Left renal cortex interstitium (tissue), 4 donors: ENCODE measurements around the gene CACNA1I. TPM values are rescaled to one million over a fixed set of nuclear protein-coding genes. Genes with fewer than 3 reads are reported as not detected.

Experiments
- DNase-seq, 4 donors: peaks; one replicate each; pipeline ENCODE4 v3.0.0-alpha.2; 2013; ENCODE audit warnings: low read depth in 4 of 4, low spot score in 2 of 4, missing footprints in 1 of 4
- polyA plus RNA-seq, 4 donors: library from polyadenylated mRNA; unstranded; fragments of 120-200 nt; gene quantifications; one replicate each; pipeline ENCODE4 v1.2.1, GENCODE V29; 2013; ENCODE audit not compliant: insufficient read length in 4 of 4

Gene CACNA1I
- polyA plus RNA-seq, 4 donors = 0.04 to 0.13 (median 0.06) TPM

DNA sequence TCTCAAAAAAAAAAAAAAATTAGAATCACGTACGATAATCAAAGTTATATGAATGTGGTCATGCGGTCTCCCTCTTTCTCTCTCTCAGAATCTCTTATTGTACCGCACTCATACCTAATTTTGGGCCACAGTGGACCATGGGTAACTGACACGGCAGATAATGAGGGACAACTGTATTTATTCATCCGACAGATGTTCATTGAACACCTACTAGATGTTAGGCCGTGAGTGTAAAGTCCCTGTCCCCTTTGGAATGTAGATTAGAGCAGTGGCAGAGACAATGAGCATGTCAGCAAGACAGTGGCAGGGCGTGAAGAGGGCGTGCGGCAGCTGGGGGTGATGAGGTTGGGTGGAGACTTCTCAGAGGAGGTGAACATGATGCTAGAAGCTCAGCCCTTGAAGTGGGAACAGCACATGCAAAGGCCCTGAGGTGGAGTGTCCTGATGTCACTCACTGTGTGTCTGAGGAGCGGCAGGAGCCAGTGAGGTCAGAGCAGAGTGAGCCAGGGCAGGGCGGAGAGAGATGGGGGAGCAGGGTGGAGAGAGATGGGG is 25.1 kb downstream of the CACNA1I start:
- DNase-seq = no peak

DNA sequence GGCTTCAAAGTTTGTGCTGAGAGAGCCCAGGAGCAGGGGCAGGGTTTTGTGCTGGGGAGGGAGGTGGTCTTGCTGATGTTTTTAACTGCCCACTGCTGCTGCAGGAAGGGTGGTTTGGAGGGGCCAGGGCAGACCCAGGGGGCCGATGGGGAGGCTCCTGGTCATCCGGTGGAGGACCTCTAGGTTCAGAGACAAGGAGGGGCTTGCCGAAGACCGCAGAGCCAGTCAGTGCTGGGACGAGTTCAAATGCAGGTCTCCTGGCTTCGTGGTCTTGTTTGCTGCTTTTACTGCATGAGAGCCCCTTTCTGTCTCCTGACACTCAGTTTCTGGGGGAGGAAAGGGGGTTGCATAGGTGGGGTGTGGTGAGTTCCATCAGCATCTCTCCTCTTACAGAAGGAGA is 26.0 kb downstream of the CACNA1I start:
- DNase-seq = no peak

DNA sequence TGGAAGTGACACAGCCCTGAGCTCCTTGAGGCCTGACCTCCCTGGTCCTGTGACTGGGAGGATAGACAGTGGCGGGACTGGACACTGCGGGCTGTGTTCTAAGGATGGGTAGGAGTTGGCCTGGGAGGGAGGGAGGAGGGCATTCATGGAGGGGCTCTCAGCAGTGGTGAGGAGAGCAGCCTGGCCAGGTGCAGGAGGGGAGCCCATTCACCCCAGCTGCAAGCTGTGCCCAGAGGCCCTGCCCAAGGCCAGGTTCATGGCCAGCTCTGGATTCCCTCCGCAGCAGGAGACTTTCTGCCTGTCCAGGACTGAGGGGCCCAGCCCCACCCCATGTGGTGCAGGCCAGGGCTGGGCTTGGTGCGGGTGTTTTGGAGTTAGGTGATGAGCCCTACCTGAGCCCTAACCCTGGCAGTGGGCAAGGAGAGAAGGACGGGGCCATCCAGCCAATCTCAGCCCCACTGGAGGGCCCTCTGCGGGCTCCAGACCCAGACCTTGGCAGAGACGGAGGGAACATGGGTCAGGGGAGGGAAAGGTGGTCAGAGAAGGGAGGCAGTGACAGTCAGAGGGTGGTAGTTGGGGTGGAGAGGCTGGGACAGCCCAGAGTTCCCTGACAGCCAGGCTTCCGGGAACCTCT is 26.8 kb downstream of the CACNA1I start:
- no peak for DNase-seq

DNA sequence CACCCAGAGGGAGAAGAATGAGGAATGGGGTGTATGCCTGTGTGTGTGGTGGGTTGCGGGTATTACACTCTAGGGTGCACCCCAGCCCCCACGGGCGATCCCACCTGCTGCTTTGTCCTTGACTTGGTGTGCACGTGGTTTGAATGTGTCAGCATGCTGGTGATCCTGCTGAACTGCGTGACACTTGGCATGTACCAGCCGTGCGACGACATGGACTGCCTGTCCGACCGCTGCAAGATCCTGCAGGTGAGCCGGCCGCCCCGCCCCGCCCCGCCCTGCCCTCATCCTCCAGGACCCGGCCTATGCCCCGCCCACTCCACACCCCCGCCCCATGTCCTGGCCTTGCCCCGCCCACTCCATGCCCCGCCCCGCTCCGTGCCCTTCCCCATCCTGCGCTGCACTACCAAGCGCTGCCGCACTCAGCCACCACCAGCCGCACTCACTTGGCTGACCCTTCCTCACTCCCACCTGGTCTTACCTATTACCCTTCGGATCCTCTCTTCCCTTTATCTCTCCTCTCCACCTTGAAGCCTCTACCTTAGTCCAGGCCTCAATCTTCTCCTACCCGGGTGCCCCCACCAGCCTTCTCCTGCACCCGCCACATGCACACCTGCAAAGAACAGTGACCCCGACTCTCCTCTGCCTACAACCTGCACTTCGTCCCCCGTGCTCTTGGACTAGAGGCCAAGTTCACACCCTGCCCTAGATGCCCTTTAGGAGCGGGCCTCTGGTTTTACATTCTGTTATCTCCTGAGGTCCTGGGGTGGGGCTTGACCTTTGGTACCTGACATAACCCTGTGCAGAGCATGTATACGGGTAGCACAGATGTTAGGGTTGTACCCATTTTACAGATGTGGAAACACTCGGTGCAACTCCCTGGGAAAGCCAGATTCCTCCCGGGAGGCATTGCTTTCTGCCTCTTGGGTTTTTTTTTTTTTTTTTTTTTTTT is 27.7 kb downstream of the CACNA1I start:
- DNase-seq = no peak

DNA sequence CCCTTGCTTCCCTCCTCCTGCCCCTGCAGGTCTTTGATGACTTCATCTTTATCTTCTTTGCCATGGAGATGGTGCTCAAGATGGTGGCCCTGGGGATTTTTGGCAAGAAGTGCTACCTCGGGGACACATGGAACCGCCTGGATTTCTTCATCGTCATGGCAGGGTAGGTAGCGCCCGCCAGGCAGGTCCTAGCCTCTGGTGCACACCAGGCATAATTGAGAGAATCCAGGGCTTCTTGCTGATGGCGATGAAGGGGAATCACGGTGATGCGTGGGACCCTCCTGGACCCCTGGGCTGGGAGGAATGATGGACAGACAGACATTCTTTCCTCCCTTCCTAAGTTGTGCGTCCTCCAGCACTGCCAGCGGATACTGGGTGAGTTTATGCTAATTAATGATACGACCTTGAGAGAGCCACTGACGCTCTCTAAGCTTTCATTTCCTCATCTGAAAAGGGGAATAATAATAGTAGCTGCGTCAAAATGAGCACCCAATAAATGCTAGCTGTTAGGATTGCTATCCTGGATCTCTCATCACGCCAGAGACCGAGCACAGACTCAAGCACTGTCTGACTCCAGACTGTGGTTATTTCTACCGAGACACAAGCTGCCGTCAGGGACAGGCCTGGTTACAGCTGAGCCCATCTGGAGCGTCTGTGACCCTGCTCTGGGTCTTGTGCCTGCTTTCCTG is 30.1 kb downstream of the CACNA1I start:
- no peak for DNase-seq

DNA sequence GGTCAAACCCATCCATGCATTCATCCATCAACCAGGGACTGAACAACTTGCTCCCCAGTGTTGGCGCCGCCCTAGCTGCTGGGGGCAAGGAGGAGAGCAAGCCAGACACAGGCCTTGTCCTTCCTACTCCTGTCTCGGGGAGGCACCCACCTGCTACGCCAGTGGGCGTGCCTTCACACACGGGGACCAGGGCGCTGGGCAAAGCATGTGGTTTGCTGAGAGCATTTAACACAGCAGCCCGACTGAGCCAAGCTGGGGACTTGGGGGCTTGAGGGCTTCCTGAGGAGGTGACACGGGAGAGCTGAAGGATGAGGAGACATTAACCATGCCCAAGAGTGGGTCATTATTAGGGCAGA is 30.6 kb downstream of the CACNA1I start:
- no peak for DNase-seq

DNA sequence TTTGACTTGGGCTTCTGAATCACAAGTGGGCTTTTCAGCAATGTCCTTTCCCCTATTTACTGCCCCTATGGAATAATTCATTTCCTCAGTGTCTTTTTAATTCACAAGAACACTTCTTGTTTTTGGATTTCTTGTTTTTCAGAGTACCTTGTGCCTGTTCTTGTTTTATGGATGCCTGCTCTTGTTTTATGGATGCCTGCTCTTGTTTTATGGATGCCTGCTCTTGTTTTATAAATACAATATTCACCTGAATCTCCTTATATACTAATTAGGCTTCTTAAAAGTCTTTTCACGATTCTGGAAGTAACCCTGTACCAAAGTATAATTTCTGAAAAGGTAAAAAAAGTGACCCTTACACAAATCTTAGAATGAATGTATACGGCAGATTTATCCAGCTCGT is 32.8 kb downstream of the CACNA1I start:
- DNase-seq = no peak

DNA sequence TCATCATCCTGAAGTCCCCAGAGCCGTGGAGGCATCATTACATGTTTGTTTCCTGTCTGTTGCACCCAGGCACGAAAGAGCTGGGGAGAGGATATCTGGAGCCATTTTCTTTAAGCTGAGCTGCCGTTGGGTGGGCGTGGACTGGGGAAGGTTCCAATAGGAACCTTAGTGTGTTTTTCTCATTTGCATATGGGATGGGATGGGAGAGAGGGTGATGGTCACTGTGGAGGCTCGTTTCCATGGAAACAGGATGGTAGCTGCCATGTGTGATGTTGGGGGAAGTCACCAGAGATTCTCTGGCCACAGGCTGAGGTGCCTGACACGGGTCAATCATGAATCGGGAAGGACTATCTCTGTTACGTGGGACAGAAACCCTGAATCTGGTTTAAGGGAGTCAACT is 39.7 kb downstream of the CACNA1I start:
- no peak for DNase-seq

DNA sequence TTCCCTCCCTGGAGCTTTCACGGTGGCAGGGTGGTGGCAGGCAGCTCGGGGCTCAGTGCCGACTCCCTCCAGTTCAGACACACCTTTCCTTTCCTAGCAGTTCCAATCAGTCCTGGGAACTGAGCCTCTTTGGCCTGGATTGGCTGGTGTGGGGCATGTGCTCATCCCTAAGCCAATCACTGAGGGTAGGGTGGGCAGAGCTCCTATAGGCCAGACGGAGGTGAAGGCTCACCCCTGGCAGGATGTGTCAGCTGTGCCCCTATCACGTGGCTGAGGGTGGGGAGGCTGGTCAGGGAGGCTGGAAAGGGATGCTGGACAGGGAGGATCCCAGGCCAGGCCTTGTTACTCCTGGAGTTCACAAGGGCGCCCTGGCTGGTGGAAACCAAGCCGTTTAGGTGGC is 40.2 kb downstream of the CACNA1I start:
- DNase-seq = no peak

DNA sequence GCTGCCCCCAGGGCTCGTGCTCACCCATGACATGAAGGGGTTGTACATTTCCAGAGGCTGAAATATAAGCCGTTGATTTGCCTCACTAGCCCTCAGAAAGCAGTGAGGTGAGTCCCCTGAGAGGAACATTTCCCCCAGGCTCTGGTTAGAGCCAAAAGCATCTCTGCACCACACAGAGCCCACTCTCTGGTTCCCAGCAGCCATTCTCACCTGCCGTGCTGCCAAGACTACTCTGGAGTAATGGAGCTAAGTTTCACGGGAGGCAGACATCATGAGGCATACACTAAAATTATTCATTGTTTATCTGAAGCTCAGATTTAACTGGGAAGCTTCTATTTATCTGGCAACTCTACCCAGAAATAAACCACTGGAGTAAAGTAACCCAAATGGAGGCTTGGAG is 40.8 kb downstream of the CACNA1I start:
- no peak for DNase-seq

DNA sequence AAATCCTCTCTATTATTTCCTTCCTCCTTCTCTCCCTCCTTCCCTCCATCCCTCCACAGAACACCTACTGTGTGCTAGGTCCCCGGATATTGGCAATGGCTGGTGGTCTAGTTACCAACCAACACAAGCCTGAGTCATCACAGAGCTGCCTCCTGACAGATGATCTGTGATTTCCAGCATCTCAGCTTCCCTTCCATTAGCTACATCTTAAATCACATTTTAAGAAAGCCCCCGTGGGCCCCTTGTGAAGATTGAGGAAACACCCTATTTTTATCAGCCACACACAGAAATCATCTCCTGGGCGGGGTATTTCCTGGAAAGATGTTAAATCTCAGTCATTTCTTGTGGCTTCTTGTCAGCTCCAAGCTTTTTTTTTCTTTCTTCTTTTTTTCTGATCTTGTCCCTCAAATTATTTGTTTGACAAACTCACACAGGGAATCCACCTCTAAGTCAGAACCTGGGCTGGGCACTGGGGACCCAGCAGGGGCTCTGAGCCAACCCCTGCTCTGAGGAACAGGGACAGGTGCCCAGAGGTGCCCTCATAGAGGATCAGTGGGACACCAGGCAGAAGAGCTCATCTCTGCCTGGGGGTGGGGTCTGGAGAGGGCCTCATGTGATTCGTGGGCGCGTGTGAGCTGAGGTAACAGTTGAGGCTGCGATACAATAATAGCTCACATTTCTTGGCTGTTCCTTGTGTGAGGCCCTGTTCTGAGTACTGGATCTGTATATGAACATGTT is 42.4 kb downstream of the CACNA1I start:
- DNase-seq = no peak

DNA sequence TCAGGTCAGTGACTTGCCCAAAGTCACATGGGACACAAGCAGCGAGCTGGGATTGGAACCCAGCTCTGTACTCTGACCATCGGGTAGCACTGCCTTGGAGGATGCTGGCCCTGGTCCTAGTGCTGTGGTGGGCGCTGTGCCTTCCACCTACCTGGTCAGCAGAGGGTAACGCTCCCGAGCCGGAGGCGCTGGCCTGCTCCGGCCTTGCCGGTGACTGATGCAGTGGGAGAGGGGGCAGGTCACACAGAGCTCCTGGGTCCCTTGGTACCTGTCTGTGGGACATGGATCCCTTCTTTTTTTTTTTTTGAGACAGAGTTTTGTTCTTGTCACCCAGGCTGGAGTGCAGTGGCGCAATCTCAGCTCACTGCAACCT is 43.0 kb downstream of the CACNA1I start:
- no peak for DNase-seq

DNA sequence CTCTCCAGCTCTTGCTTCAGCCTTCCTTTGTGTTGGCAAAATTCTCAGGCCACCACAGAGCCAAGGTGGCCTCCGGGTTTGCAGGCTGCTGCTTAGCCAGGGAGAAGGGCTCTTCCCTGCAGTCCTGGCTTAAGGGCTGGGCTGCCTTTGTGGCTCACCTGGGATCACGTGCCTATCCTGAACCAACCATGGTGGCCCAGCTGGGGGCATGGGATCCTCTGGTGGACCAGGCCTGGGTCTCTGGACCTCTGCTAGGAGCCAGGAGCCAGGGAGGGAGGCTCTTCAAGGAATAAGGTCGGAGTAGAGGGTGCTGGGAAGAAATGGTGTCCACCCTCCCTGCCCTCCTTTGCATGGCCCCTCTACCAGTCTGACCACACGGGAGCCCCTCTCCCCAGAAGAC is 43.9 kb downstream of the CACNA1I start:
- DNase-seq = no peak

DNA sequence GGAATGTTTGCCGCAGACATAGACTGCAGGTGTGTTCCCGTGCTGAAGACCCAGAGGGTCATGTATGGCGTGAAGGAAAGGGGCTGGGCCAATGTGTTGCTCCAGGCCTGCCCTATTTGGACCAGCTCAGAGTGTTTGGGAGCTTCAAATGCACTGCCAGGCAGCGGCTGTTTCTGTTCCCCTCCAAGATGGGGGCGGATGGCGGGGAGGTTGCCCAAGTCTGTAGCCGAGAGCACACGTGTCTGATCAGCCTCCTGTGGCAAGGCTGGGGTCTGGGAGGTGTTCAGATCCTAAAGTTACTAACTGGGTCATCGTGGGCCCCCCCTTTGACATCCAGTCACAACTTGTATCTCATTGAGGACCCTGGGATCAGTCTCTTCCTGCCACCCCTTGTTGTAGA is 45.5 kb downstream of the CACNA1I start:
- no peak for DNase-seq

DNA sequence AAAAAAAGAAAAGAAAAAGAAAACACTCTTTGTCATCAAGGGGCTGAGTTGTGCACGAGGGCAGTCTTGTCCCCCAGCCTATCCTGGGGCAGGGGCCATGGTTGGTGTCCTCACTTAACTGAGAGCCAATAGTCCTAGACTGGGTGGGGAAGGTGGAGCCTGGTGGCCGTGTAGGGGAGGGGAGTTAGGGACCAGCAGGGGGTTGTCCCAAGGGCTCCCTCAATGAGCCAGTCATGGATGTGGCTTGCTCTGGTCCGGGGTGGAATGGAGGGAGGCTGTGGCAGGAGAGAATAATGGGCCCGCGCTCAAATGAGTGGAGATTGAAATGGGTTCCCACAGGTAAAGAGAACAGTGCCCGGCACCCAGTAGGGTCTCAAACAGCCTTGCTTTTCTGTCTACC is 46.2 kb downstream of the CACNA1I start:
- DNase-seq = no peak

DNA sequence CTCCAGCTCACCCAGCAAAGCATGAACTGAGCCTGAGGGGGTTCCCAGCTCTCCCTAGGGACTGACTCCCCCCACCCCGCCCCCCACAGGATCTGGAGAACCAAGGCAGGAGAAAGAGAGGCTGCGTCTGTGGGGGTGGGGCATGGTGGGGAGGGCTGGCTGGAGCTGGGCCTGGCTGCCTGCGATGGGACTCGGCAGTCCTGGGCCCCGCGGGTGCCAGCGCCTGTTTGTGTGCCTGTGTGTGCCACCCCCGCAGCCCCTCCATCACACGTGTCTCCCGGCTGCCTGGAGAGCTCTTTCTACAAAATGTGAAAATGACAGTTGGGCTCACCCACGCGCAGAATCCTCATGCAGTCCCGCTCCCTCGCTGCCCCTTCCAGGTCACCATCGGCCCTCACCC is 46.8 kb downstream of the CACNA1I start:
- DNase-seq = no peak

DNA sequence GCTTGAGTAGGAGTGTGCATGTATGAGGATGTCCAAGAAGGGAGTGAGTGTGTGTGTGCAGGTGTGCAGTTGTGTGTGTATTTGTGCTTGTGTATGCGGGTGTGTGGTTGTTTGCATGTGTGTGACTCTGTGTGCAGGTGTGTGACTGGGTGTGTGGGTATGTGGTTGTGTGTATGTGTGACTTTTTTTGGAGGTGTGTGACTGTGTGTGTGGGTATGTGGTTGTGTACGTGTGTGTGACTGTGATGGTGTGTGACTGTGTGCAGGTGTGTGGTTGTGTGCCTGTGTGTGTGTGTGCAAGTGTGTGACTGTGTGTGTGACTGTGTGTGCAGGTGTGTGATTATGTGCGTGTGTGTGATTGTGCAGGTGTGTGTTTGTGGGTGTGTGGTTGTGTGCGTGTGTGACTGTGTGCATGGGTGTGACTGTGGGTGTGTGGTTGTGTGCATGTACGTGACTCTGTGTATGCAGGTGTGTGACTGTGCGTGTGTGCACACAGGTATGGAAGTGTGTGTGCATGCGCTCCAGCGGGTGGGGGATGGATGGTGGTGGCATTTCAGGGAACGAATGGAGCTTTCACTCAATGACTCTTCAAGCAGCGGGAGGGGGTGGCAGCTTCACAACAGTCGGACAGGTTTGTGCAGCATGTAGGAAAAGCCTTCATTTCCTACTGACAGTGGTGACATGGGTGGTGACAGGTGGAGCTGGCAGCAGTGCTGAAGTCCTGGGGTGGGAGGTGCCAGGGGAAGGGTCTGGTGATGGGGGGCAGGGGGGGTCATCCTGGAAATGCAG is 47.6 kb downstream of the CACNA1I start:
- no peak for DNase-seq

DNA sequence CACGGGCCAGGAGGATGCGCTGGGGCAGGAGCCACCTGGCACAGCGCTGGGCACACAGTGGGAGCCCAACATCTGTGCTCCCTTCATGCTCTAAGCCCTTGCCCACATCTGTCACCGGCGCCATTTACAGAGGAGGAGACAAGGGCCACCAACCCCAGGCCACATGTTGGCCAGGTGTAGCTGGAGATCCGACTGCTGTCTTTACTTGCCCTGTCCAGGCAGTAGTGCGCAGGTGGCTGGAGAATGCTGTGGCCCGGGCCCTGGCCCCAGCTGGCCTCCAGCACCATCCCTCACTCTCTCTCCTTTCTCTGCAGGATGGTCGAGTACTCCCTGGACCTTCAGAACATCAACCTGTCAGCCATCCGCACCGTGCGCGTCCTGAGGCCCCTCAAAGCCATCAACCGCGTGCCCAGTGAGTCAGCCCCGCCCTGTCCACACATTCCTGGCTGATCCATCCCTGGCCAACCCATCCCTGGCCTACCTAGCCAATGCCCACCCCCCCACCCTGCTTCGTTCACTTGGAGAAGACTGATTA is 48.5 kb downstream of the CACNA1I start:
- no peak for DNase-seq

DNA sequence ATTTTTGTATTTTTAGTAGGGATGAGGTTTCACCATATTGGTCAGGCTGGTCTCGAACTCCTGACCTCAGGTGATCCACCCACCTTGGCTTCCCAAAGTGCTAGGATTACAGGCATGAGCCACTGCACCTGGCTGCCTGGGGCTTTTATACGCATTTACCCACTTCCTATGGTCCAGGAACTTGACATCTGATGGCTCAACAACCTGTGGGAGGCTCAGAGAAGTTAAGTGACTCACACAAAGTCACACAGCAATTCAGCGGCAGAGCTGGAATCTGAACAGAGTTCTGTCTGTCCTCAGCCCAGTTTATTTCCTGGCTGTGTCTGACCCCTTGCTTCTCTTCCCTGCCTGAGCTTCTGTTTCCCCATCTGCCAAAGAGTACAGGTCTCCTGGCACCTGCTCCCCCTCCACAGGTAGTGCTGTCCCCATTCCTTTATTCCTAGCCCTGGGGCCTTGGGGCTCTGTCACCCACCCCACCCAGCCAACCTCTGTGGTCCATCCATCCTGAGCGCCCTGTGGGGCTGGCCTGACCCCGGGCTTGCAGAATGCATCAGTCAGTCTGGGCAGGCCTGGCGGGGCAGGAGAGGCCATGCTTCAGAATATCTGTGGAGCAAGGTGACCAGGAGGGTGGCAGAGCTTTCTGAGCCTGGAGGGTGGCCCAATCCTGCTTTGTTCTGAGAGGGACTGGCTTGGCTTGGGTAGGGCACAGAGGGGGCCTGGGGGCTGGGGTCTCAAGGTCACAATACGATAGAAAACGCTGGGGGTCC is 50.6 kb downstream of the CACNA1I start:
- DNase-seq = no peak
